T-helper 17 cell (primary cell): Measurements from ENCODE around the gene TTC22. TPM values are rescaled to one million over a fixed set of nuclear protein-coding genes. Genes with fewer than 3 reads are reported as not detected.

Source experiments
- ATAC-seq: fragments of 150-1000 bp; cut with Tn5 transposase; 2 replicates; pipeline ENCODE4 v1.10.0; 2021; ENCODE audit warnings: mild to moderate bottlenecking, moderate library complexity
- DNase-seq, 3 donors: peaks; one replicate each; pipeline versions ENCODE4 v3.0.0 to v3.0.0-alpha.2; 2020 to 2021
- H3K9me3 ChIP-seq: one replicate; pipeline ENCODE4 v1.7.0; 2013; ENCODE audit warnings: low read length, mild to moderate bottlenecking; ENCODE audit not compliant: control insufficient read depth, poor library complexity, severe bottlenecking
- H3K27ac Mint-ChIP-seq: one replicate; pipeline ENCODE4 v1.8.0; 2022; ENCODE audit warnings: mild to moderate bottlenecking, moderate library complexity, mixed read lengths
- H3K27me3 Mint-ChIP-seq: one replicate; pipeline ENCODE4 v1.8.0; 2022; ENCODE audit warnings: mixed read lengths
- H3K36me3 Mint-ChIP-seq: one replicate; pipeline ENCODE4 v1.8.0; 2022; ENCODE audit warnings: low read depth, mixed read lengths
- H3K4me1 Mint-ChIP-seq: one replicate; pipeline ENCODE4 v1.8.0; 2022; ENCODE audit warnings: mild to moderate bottlenecking, mixed read lengths
- H3K4me3 Mint-ChIP-seq: one replicate; pipeline ENCODE4 v1.8.0; 2022; ENCODE audit warnings: mild to moderate bottlenecking, moderate library complexity, mixed read lengths
- total RNA-seq, 4 donors: library from RNA in 2 of 4; stranded (reverse) in 2 of 4; gene quantifications; one replicate each; pipeline ENCODE4 v1.2.3 and lab custom pipeline; 2022 to 2026

The TTC22 gene
- total RNA-seq (10 to 100 TPM; 10.4 to 11.2 TPM), total RNA-seq (lab: John Stamatoyannopoulos, UW) (16.1 to 18.3 reads per million in 2 donors)

GRCh38 chr1:54800899-54801759 is at the start of gene TTC22:
TSS of gene TTC22 (minus strand) at chr1:54801323. CDS start at chr1:54801163, 160 bp downstream.
- Mint-ChIP-seq H3K36me3 (no peaks in the 10 kb centered on the region), H3K4me1 (peaks cover 54% of the 10 kb centered on the region), H3K27ac (peak within 1 kb of the TSS; percentile 90), H3K4me3 (peak within 1 kb of the TSS; percentile 93), H3K27me3 (no peaks in the 10 kb centered on the region)
- peak; percentile 50 to 59 (median 58) for DNase-seq
- H3K9me3 ChIP-seq = no peaks in the 10 kb centered on the region
- ATAC-seq = peak; percentile 91

GRCh38 chr1:54850737-54851136 is 49.6 kb upstream of the TTC22 start:
- Mint-ChIP-seq H3K27me3 (no peaks in the 10 kb centered on the region), H3K27ac (no peak overlapping the region), H3K4me3 (no peak overlapping the region), H3K4me1 (no peaks in the 10 kb centered on the region), H3K36me3 (no peaks in the 10 kb centered on the region)
- ATAC-seq (no peak), DNase-seq (no peak)
- H3K9me3 ChIP-seq = no peaks in the 10 kb centered on the region

GRCh38 chr1:54850069-54850730 is 49.1 kb upstream of the TTC22 start:
- Mint-ChIP-seq H3K36me3 (no peaks in the 10 kb centered on the region), H3K4me3 (no peak overlapping the region), H3K27me3 (no peaks in the 10 kb centered on the region), H3K27ac (no peak overlapping the region), H3K4me1 (no peaks in the 10 kb centered on the region)
- ATAC-seq = no peak
- DNase-seq = no peak
- no peaks in the 10 kb centered on the region for H3K9me3 ChIP-seq

GRCh38 chr1:54849219-54850068 is 48.3 kb upstream of the TTC22 start:
- no peak for ATAC-seq
- no peaks in the 10 kb centered on the region for H3K36me3 Mint-ChIP-seq

GRCh38 chr1:54848134-54848948 is 47.2 kb upstream of the TTC22 start:
- H3K27me3 Mint-ChIP-seq = no peaks in the 10 kb centered on the region
- ATAC-seq = no peak
- no peaks in the 10 kb centered on the region for H3K4me1 Mint-ChIP-seq
- no peak for DNase-seq
- H3K9me3 ChIP-seq = no peaks in the 10 kb centered on the region
- H3K36me3 Mint-ChIP-seq = no peaks in the 10 kb centered on the region
- H3K4me3 Mint-ChIP-seq = no peak overlapping the region
- no peak overlapping the region for H3K27ac Mint-ChIP-seq

More at GRCh38 chr1:54849219-54850068, 48.3 kb upstream of the TTC22 start:
- no peak for DNase-seq
- H3K4me1 Mint-ChIP-seq = no peaks in the 10 kb centered on the region
- no peaks in the 10 kb centered on the region for H3K27me3 Mint-ChIP-seq
- H3K27ac Mint-ChIP-seq = no peak overlapping the region
- no peak overlapping the region for H3K4me3 Mint-ChIP-seq
- no peaks in the 10 kb centered on the region for H3K9me3 ChIP-seq

GRCh38 chr1:54846716-54847284 is 45.7 kb upstream of the TTC22 start:
- no peaks in the 10 kb centered on the region for H3K27me3 Mint-ChIP-seq
- no peak overlapping the region for H3K4me3 Mint-ChIP-seq
- no peaks in the 10 kb centered on the region for H3K9me3 ChIP-seq
- H3K36me3 Mint-ChIP-seq = no peaks in the 10 kb centered on the region
- ATAC-seq (no peak), DNase-seq (no peak)
- H3K27ac Mint-ChIP-seq = no peak overlapping the region
- no peaks in the 10 kb centered on the region for H3K4me1 Mint-ChIP-seq

GRCh38 chr1:54846301-54846700 is 45.2 kb upstream of the TTC22 start:
- H3K27me3 Mint-ChIP-seq = no peaks in the 10 kb centered on the region
- no peak overlapping the region for H3K4me3 Mint-ChIP-seq
- H3K27ac Mint-ChIP-seq = no peak overlapping the region
- no peaks in the 10 kb centered on the region for H3K36me3 Mint-ChIP-seq
- H3K9me3 ChIP-seq = no peaks in the 10 kb centered on the region
- ATAC-seq (no peak), DNase-seq (no peak)
- no peaks in the 10 kb centered on the region for H3K4me1 Mint-ChIP-seq

GRCh38 chr1:54845772-54846171 is 44.6 kb upstream of the TTC22 start:
- DNase-seq = no peak

GRCh38 chr1:54844564-54844963 is 43.4 kb upstream of the TTC22 start:
- no peaks in the 10 kb centered on the region for H3K4me1 Mint-ChIP-seq
- no peaks in the 10 kb centered on the region for H3K9me3 ChIP-seq
- no peaks in the 10 kb centered on the region for H3K36me3 Mint-ChIP-seq
- H3K27ac Mint-ChIP-seq = no peak overlapping the region
- H3K27me3 Mint-ChIP-seq = no peaks in the 10 kb centered on the region
- ATAC-seq (no peak), DNase-seq (no peak)
- no peak overlapping the region for H3K4me3 Mint-ChIP-seq

More at GRCh38 chr1:54845772-54846171, 44.6 kb upstream of the TTC22 start:
- Mint-ChIP-seq H3K4me1 (no peaks in the 10 kb centered on the region), H3K27me3 (no peaks in the 10 kb centered on the region), H3K36me3 (no peaks in the 10 kb centered on the region), H3K4me3 (no peak overlapping the region), H3K27ac (no peak overlapping the region)
- no peak for ATAC-seq
- H3K9me3 ChIP-seq = no peaks in the 10 kb centered on the region

- Mint-ChIP-seq H3K36me3 (no peaks in the 10 kb centered on the region), H3K27me3 (no peaks in the 10 kb centered on the region), H3K4me1 (no peaks in the 10 kb centered on the region), H3K27ac (no peak overlapping the region), H3K4me3 (no peak overlapping the region)
- ATAC-seq (no peak), DNase-seq (no peak)
- no peaks in the 10 kb centered on the region for H3K9me3 ChIP-seq
Measured at GRCh38 chr1:54843449-54843848, 42.3 kb upstream of the TTC22 start.

GRCh38 chr1:54842963-54843362 is 41.8 kb upstream of the TTC22 start:
- Mint-ChIP-seq H3K27ac (no peak overlapping the region), H3K27me3 (no peaks in the 10 kb centered on the region), H3K4me1 (no peaks in the 10 kb centered on the region), H3K36me3 (no peaks in the 10 kb centered on the region), H3K4me3 (no peak overlapping the region)
- ATAC-seq (no peak), DNase-seq (no peak)
- H3K9me3 ChIP-seq = no peaks in the 10 kb centered on the region

- Mint-ChIP-seq H3K36me3 (peaks cover 2% of the 10 kb centered on the region), H3K4me3 (no peak overlapping the region), H3K27ac (no peak overlapping the region), H3K4me1 (no peaks in the 10 kb centered on the region), H3K27me3 (no peaks in the 10 kb centered on the region)
- no peaks in the 10 kb centered on the region for H3K9me3 ChIP-seq
- ATAC-seq (no peak), DNase-seq (no peak)
Measured at GRCh38 chr1:54842206-54842915, 41.2 kb upstream of the TTC22 start.
